Measurements from ENCODE around the gene CLNK.

The CLNK gene

DNA sequence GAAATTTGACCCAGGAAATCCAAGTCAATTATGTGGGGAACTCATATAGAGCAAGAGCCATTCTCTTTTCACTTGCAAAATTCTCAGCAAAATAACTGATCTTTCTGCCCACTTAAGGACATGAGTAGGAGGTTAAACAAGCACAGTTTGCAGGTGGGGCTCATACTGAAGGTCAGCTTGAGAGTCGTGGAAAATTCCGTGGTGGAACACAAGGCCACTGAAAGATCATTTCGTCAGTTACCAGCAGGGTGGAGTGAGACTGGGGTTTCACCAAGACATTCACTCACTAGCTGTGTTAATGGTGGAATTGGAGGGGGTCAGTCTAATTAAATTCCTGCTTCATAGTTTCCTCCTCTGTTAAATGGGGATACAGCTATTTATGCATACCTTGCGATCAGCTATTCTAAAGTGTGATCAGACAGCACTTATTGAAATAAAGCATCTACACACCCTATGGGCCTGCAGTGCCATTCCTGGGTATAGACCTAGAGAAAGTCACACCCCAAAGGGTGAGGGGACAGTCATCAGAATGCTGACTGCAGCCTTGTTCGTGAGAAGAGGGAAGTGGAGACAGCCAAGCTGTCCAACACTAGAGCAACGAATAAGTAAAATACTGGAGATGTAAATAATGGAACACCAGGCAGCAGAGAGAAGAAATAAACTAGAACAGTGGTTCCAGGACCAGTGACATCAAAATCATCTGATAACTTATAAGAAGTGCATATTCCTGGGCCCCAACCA is 42.7 kb upstream of the CLNK start:
- Histone ChIP-seq H3K9ac (ENCODE audit: low read depth in 1 of 2, low read length in 2 of 2) (no peak overlapping the region), H3K27me3 (ENCODE audit: control insufficient read depth in 1 of 2, insufficient read depth in 2 of 2, low read length in 2 of 2) (no peaks in the 10 kb centered on the region), H3K4me3 (ENCODE audit: low read depth in 1 of 2, low read length in 2 of 2) (no peak overlapping the region), H3K27ac (ENCODE audit: low read depth, low read length) (no peak overlapping the region), H3K36me3 (ENCODE audit: control insufficient read depth in 1 of 2, insufficient read depth in 2 of 2, low read length in 2 of 2) (no peaks in the 10 kb centered on the region), H3K4me1 (ENCODE audit: control insufficient read depth in 1 of 2, insufficient read depth in 2 of 2, low read length in 2 of 2) (no peaks in the 10 kb centered on the region), H3K9me3 (ENCODE audit: control insufficient read depth in 1 of 2, low read length in 2 of 2) (no peaks in the 10 kb centered on the region)

- Histone ChIP-seq H3K4me3 (ENCODE audit: low read depth in 1 of 2, low read length in 2 of 2) (no peak overlapping the region), H3K4me1 (ENCODE audit: control insufficient read depth in 1 of 2, insufficient read depth in 2 of 2, low read length in 2 of 2) (no peaks in the 10 kb centered on the region), H3K27ac (ENCODE audit: low read depth, low read length) (no peak overlapping the region), H3K27me3 (ENCODE audit: control insufficient read depth in 1 of 2, insufficient read depth in 2 of 2, low read length in 2 of 2) (no peaks in the 10 kb centered on the region), H3K9me3 (ENCODE audit: control insufficient read depth in 1 of 2, low read length in 2 of 2) (no peaks in the 10 kb centered on the region), H3K9ac (ENCODE audit: low read depth in 1 of 2, low read length in 2 of 2) (no peak overlapping the region), H3K36me3 (ENCODE audit: control insufficient read depth in 1 of 2, insufficient read depth in 2 of 2, low read length in 2 of 2) (no peaks in the 10 kb centered on the region)
Observed at GRCh38 chr4:10722957-10723356, 38.4 kb upstream of the CLNK start.

- Histone ChIP-seq H3K4me1 (ENCODE audit: control insufficient read depth in 1 of 2, insufficient read depth in 2 of 2, low read length in 2 of 2) (no peaks in the 10 kb centered on the region), H3K27ac (ENCODE audit: low read depth, low read length) (no peak overlapping the region), H3K27me3 (ENCODE audit: control insufficient read depth in 1 of 2, insufficient read depth in 2 of 2, low read length in 2 of 2) (no peaks in the 10 kb centered on the region), H3K4me3 (ENCODE audit: low read depth in 1 of 2, low read length in 2 of 2) (no peak overlapping the region), H3K36me3 (ENCODE audit: control insufficient read depth in 1 of 2, insufficient read depth in 2 of 2, low read length in 2 of 2) (no peaks in the 10 kb centered on the region), H3K9me3 (ENCODE audit: control insufficient read depth in 1 of 2, low read length in 2 of 2) (no peaks in the 10 kb centered on the region), H3K9ac (ENCODE audit: low read depth in 1 of 2, low read length in 2 of 2) (no peak overlapping the region)
Observed at GRCh38 chr4:10721616-10722015, 37.0 kb upstream of the CLNK start.

GRCh38 chr4:10716163-10716562 is 31.6 kb upstream of the CLNK start:
- no peaks in the 10 kb centered on the region for H3K27me3 ChIP-seq (ENCODE audit: control insufficient read depth in 1 of 2, insufficient read depth in 2 of 2, low read length in 2 of 2)
- peaks cover 0 to 12% of the 10 kb centered on the region in 2 donors for H3K9me3 ChIP-seq (ENCODE audit: control insufficient read depth in 1 of 2, low read length in 2 of 2)
- no peaks in the 10 kb centered on the region for H3K36me3 ChIP-seq (ENCODE audit: control insufficient read depth in 1 of 2, insufficient read depth in 2 of 2, low read length in 2 of 2)
- no peak overlapping the region for H3K4me3 ChIP-seq (ENCODE audit: low read depth in 1 of 2, low read length in 2 of 2)
- H3K4me1 ChIP-seq (ENCODE audit: control insufficient read depth in 1 of 2, insufficient read depth in 2 of 2, low read length in 2 of 2) = peaks cover 0 to 5% of the 10 kb centered on the region in 2 donors
- no peak overlapping the region for H3K9ac ChIP-seq (ENCODE audit: low read depth in 1 of 2, low read length in 2 of 2)
- no peak overlapping the region for H3K27ac ChIP-seq (ENCODE audit: low read depth, low read length)

GRCh38 chr4:10715696-10716095 is 31.1 kb upstream of the CLNK start:
- Histone ChIP-seq H3K36me3 (ENCODE audit: control insufficient read depth in 1 of 2, insufficient read depth in 2 of 2, low read length in 2 of 2) (no peaks in the 10 kb centered on the region), H3K9ac (ENCODE audit: low read depth in 1 of 2, low read length in 2 of 2) (no peak overlapping the region), H3K4me1 (ENCODE audit: control insufficient read depth in 1 of 2, insufficient read depth in 2 of 2, low read length in 2 of 2) (peaks cover 0 to 5% of the 10 kb centered on the region in 2 donors), H3K9me3 (ENCODE audit: control insufficient read depth in 1 of 2, low read length in 2 of 2) (peaks cover 0 to 12% of the 10 kb centered on the region in 2 donors), H3K4me3 (ENCODE audit: low read depth in 1 of 2, low read length in 2 of 2) (no peak overlapping the region), H3K27me3 (ENCODE audit: control insufficient read depth in 1 of 2, insufficient read depth in 2 of 2, low read length in 2 of 2) (no peaks in the 10 kb centered on the region), H3K27ac (ENCODE audit: low read depth, low read length) (no peak overlapping the region)

DNA sequence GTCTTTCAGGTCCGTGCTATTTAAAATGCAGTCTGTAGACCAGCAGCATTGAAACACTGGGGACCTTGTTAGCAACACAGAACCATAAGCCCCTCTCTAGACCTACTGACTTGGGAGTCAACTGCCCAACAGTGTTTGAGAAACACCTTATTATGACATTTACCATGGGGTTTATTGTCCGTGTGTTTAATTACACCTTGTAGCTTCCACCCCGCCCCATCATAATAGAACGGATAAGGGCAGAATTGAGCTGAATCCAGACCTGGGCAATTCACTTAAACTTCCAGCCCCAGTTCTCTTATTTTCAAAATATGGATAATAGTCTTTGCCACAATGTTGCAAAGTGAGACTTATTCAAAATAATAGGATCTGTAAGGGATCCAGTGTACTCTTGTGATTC is 30.6 kb upstream of the CLNK start:
- no peaks in the 10 kb centered on the region for H3K36me3 ChIP-seq (ENCODE audit: control insufficient read depth in 1 of 2, insufficient read depth in 2 of 2, low read length in 2 of 2)
- peaks cover 0 to 5% of the 10 kb centered on the region in 2 donors for H3K4me1 ChIP-seq (ENCODE audit: control insufficient read depth in 1 of 2, insufficient read depth in 2 of 2, low read length in 2 of 2)
- no peak overlapping the region for H3K4me3 ChIP-seq (ENCODE audit: low read depth in 1 of 2, low read length in 2 of 2)
- no peaks in the 10 kb centered on the region for H3K27me3 ChIP-seq (ENCODE audit: control insufficient read depth in 1 of 2, insufficient read depth in 2 of 2, low read length in 2 of 2)
- H3K9ac ChIP-seq (ENCODE audit: low read depth in 1 of 2, low read length in 2 of 2) = no peak overlapping the region
- H3K27ac ChIP-seq (ENCODE audit: low read depth, low read length) = no peak overlapping the region
- peaks cover 0 to 12% of the 10 kb centered on the region in 2 donors for H3K9me3 ChIP-seq (ENCODE audit: control insufficient read depth in 1 of 2, low read length in 2 of 2)

DNA sequence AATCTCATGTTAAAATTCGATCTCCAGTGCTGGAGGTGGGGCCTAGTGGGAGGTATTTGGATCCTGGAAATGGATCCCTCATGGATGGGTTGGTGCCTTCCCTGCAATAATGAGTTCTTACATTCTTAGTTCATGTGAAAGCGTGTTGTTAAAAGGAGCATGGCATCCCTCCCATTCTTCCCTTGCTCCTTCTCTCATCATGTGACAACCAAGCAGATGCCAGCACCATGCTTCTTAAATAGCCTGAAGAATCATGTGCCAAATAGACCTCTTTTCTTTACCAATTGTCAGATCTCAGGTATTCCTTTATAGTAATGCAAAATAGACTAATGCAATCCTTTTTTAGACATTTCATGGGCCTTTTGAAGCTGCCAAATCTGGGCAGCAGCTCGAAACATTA is 29.0 kb upstream of the CLNK start:
- H3K9ac ChIP-seq (ENCODE audit: low read depth in 1 of 2, low read length in 2 of 2) = no peak overlapping the region
- peaks cover 0 to 12% of the 10 kb centered on the region in 2 donors for H3K9me3 ChIP-seq (ENCODE audit: control insufficient read depth in 1 of 2, low read length in 2 of 2)
- no peaks in the 10 kb centered on the region for H3K36me3 ChIP-seq (ENCODE audit: control insufficient read depth in 1 of 2, insufficient read depth in 2 of 2, low read length in 2 of 2)
- peaks cover 0 to 5% of the 10 kb centered on the region in 2 donors for H3K4me1 ChIP-seq (ENCODE audit: control insufficient read depth in 1 of 2, insufficient read depth in 2 of 2, low read length in 2 of 2)
- no peak overlapping the region for H3K4me3 ChIP-seq (ENCODE audit: low read depth in 1 of 2, low read length in 2 of 2)
- H3K27ac ChIP-seq (ENCODE audit: low read depth, low read length) = no peak overlapping the region
- no peaks in the 10 kb centered on the region for H3K27me3 ChIP-seq (ENCODE audit: control insufficient read depth in 1 of 2, insufficient read depth in 2 of 2, low read length in 2 of 2)

GRCh38 chr4:10706236-10706635 is 21.7 kb upstream of the CLNK start:
- no peak overlapping the region for H3K27ac ChIP-seq (ENCODE audit: low read depth, low read length)

DNA sequence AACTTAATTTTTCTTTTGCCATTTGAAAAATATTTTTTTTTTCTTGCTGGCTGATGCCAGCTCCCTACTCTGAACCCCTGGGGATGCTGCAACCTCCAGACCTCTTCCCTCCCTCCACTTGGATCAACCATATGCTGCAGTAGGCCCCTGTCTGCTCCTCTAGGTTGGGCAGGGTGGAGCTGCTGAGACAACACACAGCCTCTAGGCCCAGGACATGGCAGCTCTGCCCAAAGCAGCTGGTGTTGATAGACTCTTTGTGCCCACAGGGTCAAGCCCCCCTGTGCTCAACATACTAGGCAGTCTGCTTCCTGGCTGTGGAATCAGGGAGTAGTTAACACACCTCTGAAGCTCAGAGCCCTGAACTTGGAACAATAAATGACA is 19.9 kb upstream of the CLNK start:
- Histone ChIP-seq H3K9me3 (ENCODE audit: control insufficient read depth in 1 of 2, low read length in 2 of 2) (no peaks in the 10 kb centered on the region), H3K27me3 (ENCODE audit: control insufficient read depth in 1 of 2, insufficient read depth in 2 of 2, low read length in 2 of 2) (no peaks in the 10 kb centered on the region), H3K4me1 (ENCODE audit: control insufficient read depth in 1 of 2, insufficient read depth in 2 of 2, low read length in 2 of 2) (peaks cover 0 to 4% of the 10 kb centered on the region in 2 donors), H3K9ac (ENCODE audit: low read depth in 1 of 2, low read length in 2 of 2) (no peak overlapping the region), H3K4me3 (ENCODE audit: low read depth in 1 of 2, low read length in 2 of 2) (no peak overlapping the region), H3K36me3 (ENCODE audit: control insufficient read depth in 1 of 2, insufficient read depth in 2 of 2, low read length in 2 of 2) (no peaks in the 10 kb centered on the region), H3K27ac (ENCODE audit: low read depth, low read length) (no peak overlapping the region)

More at GRCh38 chr4:10706236-10706635, 21.7 kb upstream of the CLNK start:
- no peaks in the 10 kb centered on the region for H3K9me3 ChIP-seq (ENCODE audit: control insufficient read depth in 1 of 2, low read length in 2 of 2)
- no peaks in the 10 kb centered on the region for H3K27me3 ChIP-seq (ENCODE audit: control insufficient read depth in 1 of 2, insufficient read depth in 2 of 2, low read length in 2 of 2)
- H3K36me3 ChIP-seq (ENCODE audit: control insufficient read depth in 1 of 2, insufficient read depth in 2 of 2, low read length in 2 of 2) = no peaks in the 10 kb centered on the region
- no peak overlapping the region for H3K4me3 ChIP-seq (ENCODE audit: low read depth in 1 of 2, low read length in 2 of 2)
- H3K4me1 ChIP-seq (ENCODE audit: control insufficient read depth in 1 of 2, insufficient read depth in 2 of 2, low read length in 2 of 2) = no peaks in the 10 kb centered on the region
- no peak overlapping the region for H3K9ac ChIP-seq (ENCODE audit: low read depth in 1 of 2, low read length in 2 of 2)

DNA sequence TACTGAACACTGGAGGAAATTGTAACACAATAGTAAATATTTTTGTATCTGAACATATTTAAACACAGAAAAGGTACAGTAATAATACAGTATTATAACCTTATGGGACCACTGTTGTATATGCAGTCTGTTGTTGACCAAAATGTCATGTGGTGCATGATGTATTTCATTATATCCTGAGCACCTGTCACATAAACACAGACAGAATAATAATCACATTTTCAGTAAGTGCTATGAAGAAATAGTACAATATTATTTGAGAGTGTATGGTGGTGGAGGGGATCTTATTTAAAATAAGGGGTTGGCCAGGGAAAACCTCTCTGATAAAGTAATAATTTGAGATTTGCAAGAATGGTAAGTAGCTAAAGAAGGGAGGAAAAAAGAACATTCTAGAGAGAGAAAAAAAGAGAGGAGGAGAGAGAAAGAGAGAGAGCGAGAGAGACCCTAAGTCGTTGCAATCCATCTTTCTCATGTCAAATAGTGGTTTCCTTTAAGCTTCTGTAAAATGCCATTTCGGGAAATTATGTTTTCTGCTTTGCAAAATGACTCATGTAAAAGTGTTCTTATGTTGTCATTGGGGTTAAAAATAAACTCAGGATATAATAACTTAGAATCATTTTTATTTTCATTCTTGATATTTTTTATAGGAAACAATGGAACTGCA is 19.3 kb upstream of the CLNK start:
- Histone ChIP-seq H3K9ac (ENCODE audit: low read depth in 1 of 2, low read length in 2 of 2) (no peak overlapping the region), H3K27me3 (ENCODE audit: control insufficient read depth in 1 of 2, insufficient read depth in 2 of 2, low read length in 2 of 2) (no peaks in the 10 kb centered on the region), H3K9me3 (ENCODE audit: control insufficient read depth in 1 of 2, low read length in 2 of 2) (peaks cover 0 to 2% of the 10 kb centered on the region in 2 donors), H3K36me3 (ENCODE audit: control insufficient read depth in 1 of 2, insufficient read depth in 2 of 2, low read length in 2 of 2) (no peaks in the 10 kb centered on the region), H3K27ac (ENCODE audit: low read depth, low read length) (no peak overlapping the region), H3K4me1 (ENCODE audit: control insufficient read depth in 1 of 2, insufficient read depth in 2 of 2, low read length in 2 of 2) (peaks cover 0 to 5% of the 10 kb centered on the region in 2 donors), H3K4me3 (ENCODE audit: low read depth in 1 of 2, low read length in 2 of 2) (no peak overlapping the region)

Measured in duodenal mucosa (tissue), 2 donors.